ENCODE data around the gene MYO5C. TPM values are rescaled to one million over a fixed set of nuclear protein-coding genes. Genes with fewer than 3 reads are reported as not detected.

Gene MYO5C
- total and polyA plus RNA-seq, 2 of the 4 experiments (the other 2 are of a cell fraction) = under 0.01 to 0.03 TPM

GRCh38 chr15:52200831-52201365 is 94.7 kb downstream of the MYO5C start:
- no peak overlapping the region for H2AFZ ChIP-seq (replicated peaks; ENCODE audit: low read length, poor library complexity)
- ChIA-PET POLR2A (ENCODE audit: unreplicated experiment) (no interaction called here), CTCF (interaction anchor here (0.6 kb wide), 1 partner anchor 63 kb away, joined by 3 read pairs; no protein-coding TSS in a partner anchor)
- TF ChIP-seq FOS (IDR thresholded peaks at IDR 0.05; ENCODE audit: low read depth, low read length) = no peak
- TF ChIP-seq CHD1 (IDR thresholded peaks at IDR 0.05; ENCODE audit: low read depth, low read length) = no peak
- no peak for TF ChIP-seq USF2 (IDR thresholded peaks at IDR 0.05; ENCODE audit: low read depth, low read length)
- TF ChIP-seq MAFK (IDR thresholded peaks at IDR 0.05; ENCODE audit: low read depth, low read length) = no peak
- TF ChIP-seq SMC3 (IDR thresholded peaks at IDR 0.05; ENCODE audit: low read depth, low read length) = no peak
- TF ChIP-seq, protein P1, sequence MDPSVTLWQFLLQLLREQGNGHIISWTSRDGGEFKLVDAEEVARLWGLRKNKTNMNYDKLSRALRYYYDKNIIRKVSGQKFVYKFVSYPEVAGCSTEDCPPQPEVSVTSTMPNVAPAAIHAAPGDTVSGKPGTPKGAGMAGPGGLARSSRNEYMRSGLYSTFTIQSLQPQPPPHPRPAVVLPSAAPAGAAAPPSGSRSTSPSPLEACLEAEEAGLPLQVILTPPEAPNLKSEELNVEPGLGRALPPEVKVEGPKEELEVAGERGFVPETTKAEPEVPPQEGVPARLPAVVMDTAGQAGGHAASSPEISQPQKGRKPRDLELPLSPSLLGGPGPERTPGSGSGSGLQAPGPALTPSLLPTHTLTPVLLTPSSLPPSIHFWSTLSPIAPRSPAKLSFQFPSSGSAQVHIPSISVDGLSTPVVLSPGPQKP (IDR thresholded peaks at IDR 0.05; ENCODE audit: borderline replicate concordance, low read depth, low read length) = no peak
- no peak for TF ChIP-seq MAZ (IDR thresholded peaks at IDR 0.05; ENCODE audit: borderline replicate concordance, low read depth, low read length)
- no peak for TF ChIP-seq CEBPB (IDR thresholded peaks at IDR 0.05; ENCODE audit: low read depth, low read length)
- no peak for TF ChIP-seq RFX5 (IDR thresholded peaks at IDR 0.05; ENCODE audit: low read depth, low read length)
- TF ChIP-seq, protein P2, sequence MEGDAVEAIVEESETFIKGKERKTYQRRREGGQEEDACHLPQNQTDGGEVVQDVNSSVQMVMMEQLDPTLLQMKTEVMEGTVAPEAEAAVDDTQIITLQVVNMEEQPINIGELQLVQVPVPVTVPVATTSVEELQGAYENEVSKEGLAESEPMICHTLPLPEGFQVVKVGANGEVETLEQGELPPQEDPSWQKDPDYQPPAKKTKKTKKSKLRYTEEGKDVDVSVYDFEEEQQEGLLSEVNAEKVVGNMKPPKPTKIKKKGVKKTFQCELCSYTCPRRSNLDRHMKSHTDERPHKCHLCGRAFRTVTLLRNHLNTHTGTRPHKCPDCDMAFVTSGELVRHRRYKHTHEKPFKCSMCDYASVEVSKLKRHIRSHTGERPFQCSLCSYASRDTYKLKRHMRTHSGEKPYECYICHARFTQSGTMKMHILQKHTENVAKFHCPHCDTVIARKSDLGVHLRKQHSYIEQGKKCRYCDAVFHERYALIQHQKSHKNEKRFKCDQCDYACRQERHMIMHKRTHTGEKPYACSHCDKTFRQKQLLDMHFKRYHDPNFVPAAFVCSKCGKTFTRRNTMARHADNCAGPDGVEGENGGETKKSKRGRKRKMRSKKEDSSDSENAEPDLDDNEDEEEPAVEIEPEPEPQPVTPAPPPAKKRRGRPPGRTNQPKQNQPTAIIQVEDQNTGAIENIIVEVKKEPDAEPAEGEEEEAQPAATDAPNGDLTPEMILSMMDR (conservative IDR thresholded peaks at IDR 0.05; ENCODE audit: low read depth, low read length) = no peak
- no peak for TF ChIP-seq NFE2L2 (IDR thresholded peaks at IDR 0.05; ENCODE audit: low read depth, low read length)
- no peak for TF ChIP-seq BHLHE40 (IDR thresholded peaks at IDR 0.05; ENCODE audit: low read depth, low read length)
- no peak for TF ChIP-seq POLR2A (IDR thresholded peaks at IDR 0.05; ENCODE audit: low read depth, low read length)
- no peak for TF ChIP-seq MXI1 (IDR thresholded peaks at IDR 0.05; ENCODE audit: borderline replicate concordance, low read depth, low read length)
- H3K4me2 ChIP-seq (ENCODE audit: low read depth, low read length) = no peak overlapping the region
- H2BK15ac ChIP-seq (ENCODE audit: low read depth, low read length) = no peak overlapping the region
- DNase-seq (no peak), ATAC-seq (ENCODE audit: low read depth) (no peak)
- no peak overlapping the region for H3K27ac ChIP-seq (ENCODE audit: insufficient read depth, low read length)
- H4K5ac ChIP-seq (ENCODE audit: low read depth, low read length) = no peak overlapping the region
- no peak overlapping the region for H3K4ac ChIP-seq (ENCODE audit: low read depth, low read length)
- no peaks in the 10 kb centered on the region for H3K9me3 ChIP-seq (ENCODE audit: control insufficient read depth, insufficient read depth, low read length)
- no peak overlapping the region for H2AK9ac ChIP-seq (replicated peaks; ENCODE audit: low read depth, low read length, poor library complexity)
- no peak overlapping the region for H3K23ac ChIP-seq (ENCODE audit: low read depth, low read length)
- dilution Hi-C loops (cut with HindIII; ENCODE audit: low sequenced_read_pairs, unreplicated experiment) (no loop called here), intact Hi-C loops (cut with micrococcal nuclease) (no loop called here), in situ Hi-C loops (cut with MboI; ENCODE audit: low sequenced_read_pairs) (no loop called here)
- no peak overlapping the region for H3K4me3 ChIP-seq (ENCODE audit: insufficient read depth, low read depth, low read length)
- H4K8ac ChIP-seq (ENCODE audit: low read depth in 2 of 2, low read length in 2 of 2) = no peak overlapping the region
- H3K14ac ChIP-seq (replicated peaks; ENCODE audit: low read depth, low read length) = no peak overlapping the region
- H3K4me1 ChIP-seq (ENCODE audit: control insufficient read depth, insufficient read depth, low read length) = no peaks in the 10 kb centered on the region
- no CpG with 5 or more reads among the region's 1 CpG for WGBS, 2 experiments (ENCODE audit: extremely low coverage in 2 of 2, insufficient read length in 1 of 2)
- no peak overlapping the region for H2AK5ac ChIP-seq (ENCODE audit: low read depth, low read length)
- H2BK20ac ChIP-seq (ENCODE audit: low read depth, low read length) = no peak overlapping the region
- H3K79me1 ChIP-seq (ENCODE audit: low read depth in 1 of 2, low read length in 2 of 2) = no peaks in the 10 kb centered on the region
- H3K56ac ChIP-seq (ENCODE audit: extremely low read depth, insufficient read depth, low read length) = no peak overlapping the region
- no peak overlapping the region for H3K18ac ChIP-seq (ENCODE audit: low read depth, low read length)
- peaks cover 19% of the 10 kb centered on the region for H3K27me3 ChIP-seq (ENCODE audit: control insufficient read depth, insufficient read depth, low read length)
- no peak overlapping the region for H3K9ac ChIP-seq (ENCODE audit: low read depth, low read length)
- H3K9me1 ChIP-seq (ENCODE audit: insufficient read depth, low read length) = no peaks in the 10 kb centered on the region
- H3K36me3 ChIP-seq (ENCODE audit: control insufficient read depth, insufficient read depth, low read length) = no peaks in the 10 kb centered on the region
- no peak overlapping the region for H2BK120ac ChIP-seq (ENCODE audit: low read depth, low read length)
- no peaks in the 10 kb centered on the region for H4K20me1 ChIP-seq (ENCODE audit: insufficient read depth, low read length)
- no peak overlapping the region for H4K91ac ChIP-seq (ENCODE audit: insufficient read depth, low read depth, low read length)
- no TSS peak for BruUV-seq (replicated peaks)
- H2BK5ac ChIP-seq (ENCODE audit: low read depth, low read length, poor library complexity, severe bottlenecking) = no peak overlapping the region
